Metanephros (tissue), 1 donor: Measurements from ENCODE around the gene UBXN10. TPM values are rescaled to one million over a fixed set of nuclear protein-coding genes. Genes with fewer than 3 reads are reported as not detected.

ENCODE experiments used
- total RNA-seq: library from RNA; depleted of rRNA; stranded (reverse); fragments of >200 nt; gene quantifications from one replicate; pipeline ENCODE4 v1.2.3, GENCODE V29; 2014

Gene UBXN10, protein sequence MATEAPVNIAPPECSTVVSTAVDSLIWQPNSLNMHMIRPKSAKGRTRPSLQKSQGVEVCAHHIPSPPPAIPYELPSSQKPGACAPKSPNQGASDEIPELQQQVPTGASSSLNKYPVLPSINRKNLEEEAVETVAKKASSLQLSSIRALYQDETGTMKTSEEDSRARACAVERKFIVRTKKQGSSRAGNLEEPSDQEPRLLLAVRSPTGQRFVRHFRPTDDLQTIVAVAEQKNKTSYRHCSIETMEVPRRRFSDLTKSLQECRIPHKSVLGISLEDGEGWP
- total RNA-seq, result 5.3 TPM

DNA sequence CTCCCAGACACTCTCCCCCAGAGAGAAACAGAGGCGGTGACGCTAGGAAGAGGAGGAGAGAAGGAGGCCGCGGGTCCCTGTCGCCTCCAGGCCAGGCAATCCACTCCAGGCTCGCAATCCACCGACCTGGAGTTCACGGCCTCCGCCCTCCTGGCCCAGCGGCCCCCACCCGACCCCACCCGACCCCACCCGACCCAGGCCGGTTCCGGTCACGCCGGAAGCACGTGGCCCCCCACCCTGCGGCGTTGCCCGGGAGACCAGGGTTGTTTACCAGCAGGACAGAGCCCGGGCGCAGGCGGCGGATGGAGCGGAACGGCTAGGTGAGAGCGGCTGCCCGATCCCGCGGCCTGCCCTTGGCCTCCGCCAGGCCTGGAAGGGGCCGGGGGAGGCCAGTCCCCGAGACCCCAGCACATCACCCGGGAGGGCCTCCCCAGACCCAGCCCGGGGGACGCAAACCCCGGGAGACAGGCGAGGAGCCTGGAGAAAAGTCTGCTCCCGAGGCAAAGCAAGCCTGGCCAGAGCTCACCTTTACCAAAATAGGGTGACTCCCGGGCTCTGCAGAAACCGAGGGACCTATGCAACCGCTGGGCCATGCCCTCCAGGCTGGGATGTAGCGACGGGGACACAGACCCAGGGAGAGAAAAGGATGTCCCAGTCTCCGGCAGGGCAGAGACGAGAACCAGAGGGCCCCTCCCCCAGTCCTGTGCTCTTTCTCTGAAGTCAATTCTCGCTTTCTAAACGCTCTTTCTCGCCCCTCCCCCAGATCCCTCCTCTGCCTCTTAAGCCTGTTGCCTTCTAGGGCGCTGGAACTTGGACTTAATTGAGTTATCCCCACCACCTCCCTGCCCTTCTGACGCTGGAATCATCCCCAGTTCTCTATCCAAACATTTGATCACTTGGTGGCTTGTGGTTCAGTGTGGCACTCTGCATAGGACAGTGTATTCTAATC lies at the start of gene UBXN10, which contains the start of gene PLA2G2C:
Gene UBXN10 (plus strand): TSS at position 263 of the 949 bp plus-strand sequence. CDS start 4,466 bp downstream, outside the sequence.
Gene PLA2G2C (minus strand): TSS at position 685 of the 949 bp plus-strand sequence. CDS start 9,155 bp downstream, outside the sequence.

DNA sequence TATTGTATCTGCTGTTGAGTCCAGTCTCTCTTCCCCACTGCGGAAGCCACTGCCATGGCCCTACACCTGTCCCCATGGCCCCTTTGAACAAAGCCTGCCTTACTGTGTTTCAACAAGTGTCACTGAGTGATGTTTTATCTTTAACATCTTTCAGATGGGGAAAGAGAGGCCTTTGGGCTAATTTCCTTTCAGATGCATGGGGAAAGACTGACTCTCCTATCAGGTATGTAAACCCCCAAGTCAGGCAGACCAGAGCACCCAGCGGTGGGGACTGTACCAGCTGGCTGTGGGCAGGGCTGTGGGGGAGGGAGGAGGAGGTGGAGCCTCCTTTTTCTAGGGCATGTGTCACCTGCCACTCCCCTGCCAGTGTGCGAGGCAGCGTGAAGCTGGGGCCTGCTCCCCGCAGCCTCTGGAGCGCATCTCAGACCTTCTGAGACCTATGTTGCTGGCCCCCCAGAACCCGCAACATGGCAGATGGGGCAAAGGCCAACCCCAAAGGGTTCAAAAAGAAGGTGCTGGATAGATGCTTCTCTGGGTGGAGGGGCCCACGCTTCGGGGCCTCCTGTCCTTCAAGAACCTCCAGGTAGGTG lies 46.8 kb upstream of the UBXN10 start, which contains the start of gene PLA2G2F:
Gene PLA2G2F (plus strand): TSS at position 363 of the 590 bp plus-strand sequence. CDS start 105 bp downstream, at position 468.

Other genes starting within 250 kb of the UBXN10 start
- not detected for gene PLA2G2A, start 206.5 kb upstream of the UBXN10 start, total RNA-seq
- not detected for gene PLA2G5, start 115.9 kb upstream of the UBXN10 start, total RNA-seq
- gene PLA2G2D, start 66.6 kb upstream of the UBXN10 start, total RNA-seq, result not detected
- gene PLA2G2F, start 46.8 kb upstream of the UBXN10 start, total RNA-seq, result 0.18 TPM
- gene PLA2G2C, start 422 bp downstream of the UBXN10 start, total RNA-seq, result not detected
- gene VWA5B1, start 104.8 kb downstream of the UBXN10 start, total RNA-seq, result 2.4 TPM